WTC11 (cell line): ENCODE data around the gene DNAL4. TPM values are rescaled to one million over a fixed set of nuclear protein-coding genes. Genes with fewer than 3 reads are reported as not detected.

ENCODE experiments used
- ATAC-seq: fragments of 200-7000 bp; cut with Tn5 transposase; 2 replicates; pipeline ENCODE4 v1.10.0; 2021; ENCODE audit warnings: mild to moderate bottlenecking, moderate library complexity
- CTCF ChIA-PET: fragments of 300-600 bp; sonication (Branson Sonifier 250); formaldehyde crosslinking; loops from one replicate; lab custom pipeline; 2021; ENCODE audit warnings: antibody characterized with exemption; lab: Charles Lee
- POLR2A ChIA-PET: fragments of 350-600 bp; sonication (Branson Sonifier 250); formaldehyde crosslinking; loops from one replicate; lab custom pipeline; 2021; ENCODE audit warnings: antibody characterized with exemption; lab: Charles Lee
- DNase-seq: peaks from one replicate; pipeline ENCODE4 v3.0.0; 2021; ENCODE audit warnings: low spot score
- H3K27ac Mint-ChIP-seq: 2 replicates; pipeline ENCODE4 v1.8.0; 2021; ENCODE audit warnings: mixed read lengths
- H3K27me3 Mint-ChIP-seq: 2 replicates; pipeline ENCODE4 v1.8.0; 2021; ENCODE audit warnings: low read depth, mild to moderate bottlenecking, moderate library complexity, mixed read lengths
- H3K36me3 Mint-ChIP-seq: 2 replicates; pipeline ENCODE4 v1.8.0; 2021; ENCODE audit warnings: mixed read lengths
- H3K4me1 Mint-ChIP-seq: 2 replicates; pipeline ENCODE4 v1.8.0; 2022; ENCODE audit warnings: mixed read lengths
- H3K4me3 Mint-ChIP-seq: 2 replicates; pipeline ENCODE4 v1.8.0; 2021; ENCODE audit warnings: mild to moderate bottlenecking, moderate library complexity, mixed read lengths
- H3K9me3 Mint-ChIP-seq: 2 replicates; pipeline ENCODE4 v1.8.0; 2021; ENCODE audit warnings: mixed read lengths
- EMX1 ChIP-seq: fragments of 250-450 bp; sonication (Bioruptor Pico); IDR thresholded peaks from 2 replicates; pipeline ENCODE4 v1.8.0; 2021; ENCODE audit warnings: mild to moderate bottlenecking
- ETV6 ChIP-seq: sonication (generic); formaldehyde crosslinking; IDR thresholded peaks from 2 replicates; pipeline ENCODE4 v1.8.1; 2022; ENCODE audit warnings: mild to moderate bottlenecking, missing genetic modification reagents
- FOXJ3 ChIP-seq: sonication (generic); formaldehyde crosslinking; IDR thresholded peaks from 2 replicates; pipeline ENCODE4 v1.9.0; 2021; ENCODE audit warnings: missing genetic modification reagents, mild to moderate bottlenecking, borderline replicate concordance
- MLX ChIP-seq: sonication (generic); formaldehyde crosslinking; IDR thresholded peaks from 2 replicates; pipeline ENCODE4 v1.8.1; 2023; ENCODE audit warnings: mild to moderate bottlenecking, missing genetic modification reagents, moderate library complexity
- NFE2L1 ChIP-seq: sonication (generic); formaldehyde crosslinking; IDR thresholded peaks from 2 replicates; pipeline ENCODE4 v1.8.1; 2023; ENCODE audit warnings: missing genetic modification reagents
- PREB ChIP-seq: sonication (generic); formaldehyde crosslinking; IDR thresholded peaks from 2 replicates; pipeline ENCODE4 v1.8.1; 2022; ENCODE audit warnings: mild to moderate bottlenecking, missing genetic modification reagents, moderate library complexity, borderline replicate concordance
- TEAD1 ChIP-seq: sonication (generic); formaldehyde crosslinking; IDR thresholded peaks from 2 replicates; pipeline ENCODE4 v1.8.0; 2022; ENCODE audit warnings: mild to moderate bottlenecking, missing genetic modification reagents
- USF2 ChIP-seq: sonication (generic); formaldehyde crosslinking; IDR thresholded peaks from 2 replicates; pipeline ENCODE4 v1.8.1; 2023; ENCODE audit warnings: mild to moderate bottlenecking, missing genetic modification reagents, moderate library complexity
- ZNF317 ChIP-seq: sonication (generic); formaldehyde crosslinking; IDR thresholded peaks from 2 replicates; pipeline ENCODE4 v1.8.1; 2023; ENCODE audit warnings: low read depth, mild to moderate bottlenecking, moderate library complexity, missing genetic modification reagents, borderline replicate concordance
- ZNF396 ChIP-seq: fragments of 250-450 bp; sonication (Bioruptor Pico); IDR thresholded peaks from 2 replicates; pipeline ENCODE4 v1.8.0; 2021; ENCODE audit warnings: mild to moderate bottlenecking, moderate library complexity, borderline replicate concordance
- total RNA-seq: library from RNA; stranded (reverse); gene quantifications from 3 replicates; pipeline ENCODE4 v1.2.3, GENCODE V29; 2021
- TF ChIP-seq, protein P1 (sequence below): fragments of 250-450 bp; sonication (Bioruptor Pico); IDR thresholded peaks from 2 replicates; pipeline ENCODE4 v1.8.0; 2021; ENCODE audit warnings: mild to moderate bottlenecking
- TF ChIP-seq, protein P2 (sequence below): sonication (generic); formaldehyde crosslinking; IDR thresholded peaks from 2 replicates; pipeline ENCODE4 v1.8.0; 2022; ENCODE audit warnings: mild to moderate bottlenecking, missing genetic modification reagents
- TF ChIP-seq, protein P3 (sequence below): sonication (generic); formaldehyde crosslinking; IDR thresholded peaks from 2 replicates; pipeline ENCODE4 v1.8.1; 2022; ENCODE audit warnings: missing genetic modification reagents, borderline replicate concordance
- TF ChIP-seq, protein P4 (sequence below): sonication (generic); formaldehyde crosslinking; IDR thresholded peaks from 2 replicates; pipeline ENCODE4 v1.8.1; 2023; ENCODE audit warnings: mild to moderate bottlenecking, missing genetic modification reagents

The DNAL4 gene
- total RNA-seq, 1 experiment from 2014 or later = 11.8 TPM

GRCh38 chr22:38761202-38762162, 32.5 kb downstream of the DNAL4 start:
- H3K27me3 Mint-ChIP-seq = peaks cover 9% of the 10 kb centered on the region

DNA sequence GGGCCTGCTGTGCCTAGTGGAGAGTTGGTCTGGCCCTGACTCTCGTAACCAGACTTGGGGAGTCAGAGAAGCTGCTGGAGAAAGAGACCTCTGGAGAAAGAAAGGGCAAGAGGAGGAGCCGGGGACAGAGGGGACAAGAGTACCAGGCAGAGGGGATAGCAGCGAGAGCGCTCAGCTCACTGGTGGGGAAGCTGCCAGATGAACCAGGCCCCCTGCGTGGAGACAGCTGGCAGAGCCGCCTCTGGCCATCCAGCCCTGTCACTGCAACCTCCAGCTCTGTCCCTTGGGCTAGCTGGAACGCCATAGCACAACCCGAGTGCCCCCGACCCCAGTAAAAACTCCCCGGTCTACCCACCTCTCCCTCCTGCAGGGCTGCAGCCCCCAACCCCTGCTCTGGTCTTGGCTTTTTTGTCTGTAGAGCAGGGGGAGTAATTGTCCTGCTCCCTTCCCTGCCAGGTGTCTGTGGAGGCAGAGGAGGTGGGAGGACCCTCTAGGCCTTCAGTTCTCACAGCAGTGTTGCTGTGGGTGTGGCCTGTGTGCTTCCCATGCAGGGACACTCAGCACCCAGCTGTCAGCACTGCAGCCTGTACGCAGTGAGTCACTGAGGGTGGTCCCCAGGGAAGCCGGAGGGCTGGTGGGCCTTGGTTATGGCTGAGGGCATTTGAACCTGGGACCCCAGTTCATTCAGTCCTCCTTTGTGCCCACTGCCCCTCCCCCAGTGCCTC, 33.3 kb downstream of the DNAL4 start:
- ChIA-PET CTCF (interaction anchor here (0.6 to 1.2 kb wide), 4 partner anchors 8 to 109 kb away, joined by 3 to 4 read pairs (median 4); no protein-coding TSS in a partner anchor), POLR2A (no interaction called here)
- ATAC-seq (no peak), DNase-seq (no peak)
- Mint-ChIP-seq H3K4me3 (no peak overlapping the region), H3K9me3 (no peaks in the 10 kb centered on the region), H3K27me3 (peaks cover 11% of the 10 kb centered on the region), H3K36me3 (no peaks in the 10 kb centered on the region), H3K27ac (no peak overlapping the region), H3K4me1 (peaks cover 5% of the 10 kb centered on the region)
- TF ChIP-seq ZNF317 (CRISPR knock-in tag) (no peak), PREB (CRISPR knock-in tag) (no peak), NFE2L1 (no peak), FOXJ3 (no peak), EMX1 (CRISPR knock-in tag) (no peak), ZNF396 (no peak), ETV6 (no peak), USF2 (CRISPR knock-in tag) (no peak), TEAD1 (no peak)
- TF ChIP-seq, protein P1, sequence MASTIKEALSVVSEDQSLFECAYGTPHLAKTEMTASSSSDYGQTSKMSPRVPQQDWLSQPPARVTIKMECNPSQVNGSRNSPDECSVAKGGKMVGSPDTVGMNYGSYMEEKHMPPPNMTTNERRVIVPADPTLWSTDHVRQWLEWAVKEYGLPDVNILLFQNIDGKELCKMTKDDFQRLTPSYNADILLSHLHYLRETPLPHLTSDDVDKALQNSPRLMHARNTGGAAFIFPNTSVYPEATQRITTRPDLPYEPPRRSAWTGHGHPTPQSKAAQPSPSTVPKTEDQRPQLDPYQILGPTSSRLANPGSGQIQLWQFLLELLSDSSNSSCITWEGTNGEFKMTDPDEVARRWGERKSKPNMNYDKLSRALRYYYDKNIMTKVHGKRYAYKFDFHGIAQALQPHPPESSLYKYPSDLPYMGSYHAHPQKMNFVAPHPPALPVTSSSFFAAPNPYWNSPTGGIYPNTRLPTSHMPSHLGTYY (CRISPR knock-in tag) = no peak
- TF ChIP-seq, protein P2, sequence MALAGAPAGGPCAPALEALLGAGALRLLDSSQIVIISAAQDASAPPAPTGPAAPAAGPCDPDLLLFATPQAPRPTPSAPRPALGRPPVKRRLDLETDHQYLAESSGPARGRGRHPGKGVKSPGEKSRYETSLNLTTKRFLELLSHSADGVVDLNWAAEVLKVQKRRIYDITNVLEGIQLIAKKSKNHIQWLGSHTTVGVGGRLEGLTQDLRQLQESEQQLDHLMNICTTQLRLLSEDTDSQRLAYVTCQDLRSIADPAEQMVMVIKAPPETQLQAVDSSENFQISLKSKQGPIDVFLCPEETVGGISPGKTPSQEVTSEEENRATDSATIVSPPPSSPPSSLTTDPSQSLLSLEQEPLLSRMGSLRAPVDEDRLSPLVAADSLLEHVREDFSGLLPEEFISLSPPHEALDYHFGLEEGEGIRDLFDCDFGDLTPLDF (CRISPR knock-in tag) = no peak

More at GRCh38 chr22:38761202-38762162, 32.5 kb downstream of the DNAL4 start:
- Mint-ChIP-seq H3K4me1 (peaks cover 4% of the 10 kb centered on the region), H3K9me3 (no peaks in the 10 kb centered on the region), H3K36me3 (no peaks in the 10 kb centered on the region), H3K27ac (no peak overlapping the region), H3K4me3 (no peak overlapping the region)
- ATAC-seq (no peak), DNase-seq (no peak)
- ChIA-PET POLR2A (no interaction called here), CTCF (interaction anchor here (1.0 to 1.2 kb wide), 4 partner anchors 8 to 710 kb away, joined by 3 to 4 read pairs (median 4); no protein-coding TSS in a partner anchor)
- TF ChIP-seq, protein P3, sequence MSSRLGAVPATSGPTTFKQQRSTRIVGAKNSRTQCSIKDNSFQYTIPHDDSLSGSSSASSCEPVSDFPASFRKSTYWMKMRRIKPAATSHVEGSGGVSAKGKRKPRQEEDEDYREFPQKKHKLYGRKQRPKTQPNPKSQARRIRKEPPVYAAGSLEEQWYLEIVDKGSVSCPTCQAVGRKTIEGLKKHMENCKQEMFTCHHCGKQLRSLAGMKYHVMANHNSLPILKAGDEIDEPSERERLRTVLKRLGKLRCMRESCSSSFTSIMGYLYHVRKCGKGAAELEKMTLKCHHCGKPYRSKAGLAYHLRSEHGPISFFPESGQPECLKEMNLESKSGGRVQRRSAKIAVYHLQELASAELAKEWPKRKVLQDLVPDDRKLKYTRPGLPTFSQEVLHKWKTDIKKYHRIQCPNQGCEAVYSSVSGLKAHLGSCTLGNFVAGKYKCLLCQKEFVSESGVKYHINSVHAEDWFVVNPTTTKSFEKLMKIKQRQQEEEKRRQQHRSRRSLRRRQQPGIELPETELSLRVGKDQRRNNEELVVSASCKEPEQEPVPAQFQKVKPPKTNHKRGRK = no peak
- TF ChIP-seq EMX1 (CRISPR knock-in tag) (no peak), MLX (CRISPR knock-in tag) (no peak)
- TF ChIP-seq, protein P4, sequence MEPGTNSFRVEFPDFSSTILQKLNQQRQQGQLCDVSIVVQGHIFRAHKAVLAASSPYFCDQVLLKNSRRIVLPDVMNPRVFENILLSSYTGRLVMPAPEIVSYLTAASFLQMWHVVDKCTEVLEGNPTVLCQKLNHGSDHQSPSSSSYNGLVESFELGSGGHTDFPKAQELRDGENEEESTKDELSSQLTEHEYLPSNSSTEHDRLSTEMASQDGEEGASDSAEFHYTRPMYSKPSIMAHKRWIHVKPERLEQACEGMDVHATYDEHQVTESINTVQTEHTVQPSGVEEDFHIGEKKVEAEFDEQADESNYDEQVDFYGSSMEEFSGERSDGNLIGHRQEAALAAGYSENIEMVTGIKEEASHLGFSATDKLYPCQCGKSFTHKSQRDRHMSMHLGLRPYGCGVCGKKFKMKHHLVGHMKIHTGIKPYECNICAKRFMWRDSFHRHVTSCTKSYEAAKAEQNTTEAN (CRISPR knock-in tag) = peak; percentile 96; the same call in 1 of the 2 replicates
